Choroid plexus epithelial cell (primary cell): Measurements from ENCODE around the gene BEST2.

Experiments used
- DNase-seq: peaks from one replicate; pipeline ENCODE4 v3.0.0-alpha.2; 2010; ENCODE audit warnings: low read depth
- H3K4me3 ChIP-seq: 2 replicates; pipeline ENCODE4 v1.5.1; 2011; ENCODE audit warnings: low read depth, mild to moderate bottlenecking, control low read depth, low read length, moderate library complexity
- CTCF ChIP-seq: conservative IDR thresholded peaks from 2 replicates; pipeline ENCODE4 v1.5.1; 2011; ENCODE audit warnings: low read depth, mild to moderate bottlenecking, control low read depth, inconsistent platforms, low read length, moderate library complexity

Gene BEST2

DNA sequence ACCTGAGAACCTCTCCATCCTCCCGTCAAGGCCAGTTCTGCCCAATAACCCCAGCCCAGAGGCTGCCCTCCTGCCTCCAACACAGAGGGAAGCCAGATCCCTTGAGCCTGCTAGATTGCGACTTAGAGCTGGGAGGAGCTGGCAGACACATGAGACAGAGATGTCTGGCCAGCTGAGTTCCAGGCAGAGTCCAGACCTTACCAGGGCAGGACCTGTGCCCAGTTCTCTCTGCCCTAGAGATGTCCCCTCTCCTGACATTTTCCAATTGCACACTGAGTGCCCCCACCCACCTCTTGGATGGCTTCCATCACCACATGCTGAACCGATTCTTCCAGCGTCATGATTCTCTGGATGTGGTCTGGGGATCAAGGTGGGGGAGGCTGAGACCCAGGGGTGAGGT, 20.7 kb downstream of the BEST2 start:
- no peak for TF ChIP-seq CTCF
- H3K4me3 ChIP-seq: no peak overlapping the region
- DNase-seq: no peak

DNA sequence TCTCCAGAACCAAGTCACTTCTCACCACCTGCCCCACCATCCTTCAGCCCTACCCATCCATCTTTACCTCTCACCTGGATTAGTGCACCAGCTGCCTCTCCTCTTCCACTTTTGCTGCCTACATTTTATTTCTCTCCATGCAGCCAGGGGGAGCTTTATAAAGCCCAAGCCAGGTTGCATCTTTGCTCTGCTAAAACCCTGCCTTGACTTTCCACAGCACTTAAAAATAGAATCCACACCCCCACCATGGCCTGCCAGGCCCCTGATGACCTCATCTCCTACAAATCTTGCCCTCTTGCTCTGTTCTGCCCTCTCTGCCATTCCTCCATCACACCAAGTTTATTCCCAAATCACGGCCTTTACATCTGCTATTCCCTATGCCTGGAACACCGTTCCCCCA, 22.0 kb downstream of the BEST2 start:
- peak; percentile 65 for TF ChIP-seq CTCF
- no peak overlapping the region for H3K4me3 ChIP-seq
- peak; percentile 52 for DNase-seq

GRCh38 chr19:12774588-12775555, 23.3 kb downstream of the BEST2 start, which contains the start of gene HOOK2:
HOOK2 (minus strand) TSS chr19:12775552; CDS start chr19:12775449, 103 bp downstream.
- no peak for TF ChIP-seq CTCF
- DNase-seq: no peak

GRCh38 chr19:12777217-12778016, 25.8 kb downstream of the BEST2 start:
- DNase-seq: peak; percentile 82
- peak overlapping the region; percentile 70 for H3K4me3 ChIP-seq
- peak; percentile 91 for TF ChIP-seq CTCF

More at GRCh38 chr19:12774588-12775555, 23.3 kb downstream of the BEST2 start, which contains the start of gene HOOK2:
- peak within 1 kb of the TSS; percentile 76 for H3K4me3 ChIP-seq

DNA sequence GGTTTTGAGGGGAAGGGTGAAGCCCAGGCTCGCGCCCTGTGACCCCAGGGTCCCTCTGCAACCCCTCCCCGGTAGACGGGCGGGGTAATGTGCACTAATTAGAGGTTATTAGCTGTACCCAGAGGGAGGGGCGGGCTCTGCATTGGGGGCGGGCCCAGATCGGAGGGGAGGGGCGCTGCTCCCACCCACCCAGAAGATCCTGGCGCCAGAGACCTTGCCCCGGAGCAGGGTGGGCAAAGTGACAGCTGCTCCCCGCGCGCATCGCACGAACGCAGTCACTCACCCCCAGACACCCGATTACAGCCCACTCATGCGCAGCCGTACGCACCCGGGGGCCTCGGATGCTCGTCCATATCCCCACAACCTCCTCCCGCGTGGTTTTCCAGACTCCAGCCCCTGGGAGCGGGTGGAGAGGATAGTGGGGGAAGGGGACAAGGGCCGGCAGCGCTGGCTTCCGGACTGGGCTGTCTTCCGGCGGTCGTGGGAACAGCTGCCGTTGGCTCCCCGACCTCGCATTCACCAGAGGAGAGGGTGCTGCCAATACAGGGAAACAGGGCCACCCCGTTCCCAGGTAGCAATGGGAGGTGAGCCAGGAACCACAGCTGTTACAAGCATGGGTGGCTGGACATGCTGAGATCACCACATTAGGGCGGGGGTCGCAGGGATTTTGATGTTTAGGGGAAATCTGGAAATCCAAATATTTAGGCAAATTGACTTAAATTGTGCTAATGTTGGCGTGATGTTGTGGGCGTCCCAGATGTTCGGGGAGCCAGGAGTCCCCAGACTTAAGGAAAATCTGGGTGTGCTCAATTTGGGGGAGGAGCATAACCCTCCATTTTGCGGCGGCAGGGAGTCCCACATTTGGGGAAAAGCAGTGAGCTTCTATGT, 26.7 kb downstream of the BEST2 start:
- peak overlapping the region; percentile 70 for H3K4me3 ChIP-seq
- peak; percentile 87 for DNase-seq
- no peak for TF ChIP-seq CTCF

DNA sequence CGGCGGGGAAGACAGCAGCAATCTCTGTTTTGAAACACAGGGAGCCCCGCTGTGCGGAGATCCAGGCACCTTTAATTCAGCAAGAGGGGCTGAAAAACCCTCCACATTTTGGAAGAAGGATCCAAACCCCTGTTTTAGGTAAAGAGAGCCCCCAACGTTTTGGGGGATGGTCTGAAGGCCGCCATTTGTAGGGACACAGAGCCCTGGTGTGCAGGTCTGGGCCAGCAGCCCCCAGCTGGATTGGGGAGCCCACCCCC, 27.2 kb downstream of the BEST2 start:
- H3K4me3 ChIP-seq: peak overlapping the region; percentile 70
- TF ChIP-seq CTCF: no peak
- peak; percentile 74 for DNase-seq
